HG03378 (cell line): ENCODE data around the gene ARHGAP4.

Experiments
- ATAC-seq: cut with Tn5 transposase; IDR thresholded peaks from one replicate; pipeline ENCODE4 v1.9.1; 2021; ENCODE audit warnings: mild to moderate bottlenecking, moderate library complexity; ENCODE audit not compliant: unreplicated experiment

Gene ARHGAP4

DNA sequence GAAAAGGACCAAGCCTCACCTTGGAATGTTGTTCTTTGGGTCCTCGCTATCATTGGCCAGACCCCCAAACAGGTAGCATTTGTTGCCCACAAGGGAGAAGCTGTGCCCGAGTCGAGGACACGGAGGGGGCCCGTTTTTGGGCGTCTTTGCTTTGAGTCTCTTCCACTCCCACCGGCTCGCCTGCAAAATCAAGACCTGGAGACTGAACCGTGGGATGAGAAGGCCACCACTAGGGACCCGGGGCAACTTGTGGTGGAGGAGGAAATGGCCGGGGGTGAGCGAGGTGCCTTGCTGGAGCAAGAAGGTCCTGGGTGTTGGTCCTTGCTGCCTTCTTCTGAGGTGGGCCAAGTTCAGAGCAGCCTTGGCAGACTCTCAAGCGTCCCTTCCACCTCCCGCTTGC, 38.0 kb upstream of the ARHGAP4 start:
- ATAC-seq = no peak

GRCh38 chrX:153963546-153963945, 37.5 kb upstream of the ARHGAP4 start:
- no peak for ATAC-seq

GRCh38 chrX:153961292-153961691, 35.2 kb upstream of the ARHGAP4 start:
- no peak for ATAC-seq

GRCh38 chrX:153960786-153961185, 34.7 kb upstream of the ARHGAP4 start:
- ATAC-seq = no peak

DNA sequence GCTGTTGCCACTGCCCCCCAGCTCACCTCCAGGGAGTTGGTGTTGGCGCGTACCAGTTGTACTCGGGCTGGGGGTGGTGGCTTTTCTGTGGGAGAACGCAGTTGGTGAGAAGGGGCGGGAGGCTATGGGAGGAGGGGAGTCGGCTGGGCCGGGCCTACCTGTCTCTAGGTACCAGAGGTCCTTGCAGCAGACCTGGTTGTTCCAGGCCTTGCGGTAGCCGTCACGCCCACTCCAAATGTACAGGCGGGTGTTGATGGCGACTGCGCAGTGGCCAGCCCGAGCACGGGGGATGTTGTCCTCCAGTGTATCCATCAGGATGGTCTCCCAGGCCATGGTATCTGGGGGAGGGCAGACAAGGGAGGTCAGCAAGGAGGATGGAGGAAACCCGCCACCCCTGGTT, 34.0 kb upstream of the ARHGAP4 start:
- ATAC-seq = no peak

GRCh38 chrX:153959649-153960048, 33.6 kb upstream of the ARHGAP4 start:
- ATAC-seq = no peak

GRCh38 chrX:153958605-153959004, 32.5 kb upstream of the ARHGAP4 start:
- no peak for ATAC-seq

DNA sequence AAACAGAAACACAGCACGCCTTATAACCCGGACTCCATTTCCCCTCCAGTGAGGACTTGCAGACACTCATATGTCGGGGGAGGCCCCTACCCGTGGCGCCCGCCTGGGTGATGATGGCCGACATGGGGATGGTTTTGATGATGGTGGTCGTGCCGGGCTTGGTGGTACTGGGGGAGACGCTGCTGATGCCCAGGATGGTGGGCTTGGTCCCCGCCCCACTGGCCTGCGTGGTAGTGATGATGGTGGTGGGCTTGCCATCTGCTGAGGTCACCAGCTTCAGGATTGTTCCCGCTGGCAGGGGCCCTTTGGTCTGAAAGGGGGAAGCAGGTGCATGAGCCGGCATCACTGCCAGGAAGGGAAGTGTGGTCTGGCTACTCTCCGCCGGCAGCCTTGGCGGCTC, 31.2 kb upstream of the ARHGAP4 start:
- ATAC-seq = no peak

- no peak for ATAC-seq
These were observed 30.2 kb upstream of the ARHGAP4 start for GRCh38 chrX:153956044-153956907.

- no peak for ATAC-seq
These were observed 29.2 kb upstream of the ARHGAP4 start for GRCh38 chrX:153955228-153955732.

DNA sequence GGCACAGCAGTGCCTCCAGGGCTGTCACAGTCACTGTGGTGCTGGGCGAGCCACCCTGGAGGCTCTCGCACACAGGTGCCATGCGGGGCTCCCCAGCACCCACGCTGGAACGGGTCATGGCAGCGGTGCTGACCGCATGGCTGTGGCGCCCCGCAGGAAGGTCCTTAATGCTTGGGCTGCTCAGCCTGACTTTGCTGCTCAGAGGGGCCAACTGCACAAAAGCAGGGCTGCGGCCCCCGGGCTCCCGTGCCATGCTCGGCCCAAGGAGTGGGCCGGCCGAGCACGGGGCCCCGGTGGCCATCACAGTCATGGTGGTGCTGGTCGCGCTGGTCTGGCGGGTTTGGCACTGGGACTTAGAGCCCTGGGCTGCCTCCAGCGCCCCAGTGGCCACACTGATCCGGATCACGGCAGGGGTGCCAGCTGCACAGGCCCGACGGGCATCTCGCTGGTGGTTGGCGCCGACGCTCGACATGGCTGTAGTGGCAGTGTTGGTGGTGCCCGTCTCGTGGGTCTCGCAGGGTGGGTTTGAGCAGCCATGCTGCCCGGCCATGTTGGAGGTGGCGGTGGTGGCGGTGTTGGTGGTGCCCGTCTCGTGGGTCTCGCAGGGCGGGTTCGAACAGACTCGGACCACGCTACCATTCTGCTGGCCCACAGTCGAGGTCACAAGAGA, 28.6 kb upstream of the ARHGAP4 start:
- no peak for ATAC-seq

DNA sequence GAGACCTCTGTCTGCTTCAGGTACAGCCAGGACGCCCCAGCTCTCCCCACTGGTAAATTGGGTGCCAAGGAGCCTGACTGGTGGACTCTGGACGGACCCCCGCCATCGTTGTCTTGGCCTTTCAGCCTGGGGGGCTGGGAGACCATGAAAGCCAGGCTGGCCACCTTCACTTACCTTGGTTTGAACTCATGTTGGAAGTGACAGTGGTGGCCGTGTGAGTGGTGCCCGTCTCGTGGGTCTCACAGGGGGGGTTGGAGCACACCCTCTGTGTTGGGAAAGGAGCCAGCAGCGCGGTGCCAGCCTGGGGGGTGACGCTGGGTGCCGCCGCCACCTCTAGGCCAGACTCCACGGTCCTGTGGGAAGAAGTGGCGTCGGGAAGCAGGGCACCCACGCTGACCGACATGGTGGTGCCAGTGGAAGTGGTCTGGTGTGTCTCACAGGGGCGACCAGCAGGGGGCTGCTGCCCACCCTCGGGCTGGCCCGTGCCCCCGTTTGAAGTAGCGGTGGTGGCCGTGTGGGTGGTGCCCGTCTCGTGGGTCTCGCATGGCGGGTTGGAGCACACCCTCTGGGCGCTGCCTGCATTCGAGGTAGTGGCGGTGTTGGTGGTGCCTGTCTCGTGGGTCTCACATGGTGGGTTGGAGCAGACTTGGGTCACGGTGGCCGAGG, 28.0 kb upstream of the ARHGAP4 start:
- ATAC-seq = no peak

GRCh38 chrX:153953342-153953830, 27.3 kb upstream of the ARHGAP4 start:
- no peak for ATAC-seq

DNA sequence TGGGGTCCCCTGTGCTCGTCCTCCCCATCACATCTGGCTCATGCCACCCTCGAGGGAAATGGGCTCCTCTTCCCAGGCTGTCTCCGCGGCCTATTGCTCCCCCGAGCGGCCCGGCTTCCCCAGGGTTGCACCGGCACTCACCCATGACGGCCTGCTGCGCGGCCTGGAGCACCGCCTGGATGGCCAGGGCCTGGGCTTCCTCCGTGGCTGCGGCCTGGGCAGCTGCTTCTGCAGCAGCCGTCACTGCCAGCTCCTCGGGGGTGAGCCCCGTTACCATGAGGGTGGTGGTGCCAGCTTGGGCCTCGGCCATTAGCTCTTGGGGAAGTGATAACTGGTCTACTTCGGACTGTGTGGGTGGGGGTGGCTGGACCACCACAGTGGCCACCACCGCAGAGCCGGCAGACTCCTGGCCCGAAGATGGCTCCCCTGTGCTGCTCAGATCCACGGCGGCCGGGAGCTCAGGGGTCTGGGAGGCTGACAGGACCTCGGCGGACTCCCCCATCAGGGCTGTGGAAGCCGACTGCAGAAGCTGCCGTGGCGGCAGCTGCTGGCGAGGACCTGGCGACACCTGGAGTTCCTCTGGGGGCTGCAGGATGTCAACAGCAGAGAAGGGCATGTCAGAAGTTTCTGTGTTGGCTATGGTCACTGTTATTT, 26.4 kb upstream of the ARHGAP4 start:
- no peak for ATAC-seq

DNA sequence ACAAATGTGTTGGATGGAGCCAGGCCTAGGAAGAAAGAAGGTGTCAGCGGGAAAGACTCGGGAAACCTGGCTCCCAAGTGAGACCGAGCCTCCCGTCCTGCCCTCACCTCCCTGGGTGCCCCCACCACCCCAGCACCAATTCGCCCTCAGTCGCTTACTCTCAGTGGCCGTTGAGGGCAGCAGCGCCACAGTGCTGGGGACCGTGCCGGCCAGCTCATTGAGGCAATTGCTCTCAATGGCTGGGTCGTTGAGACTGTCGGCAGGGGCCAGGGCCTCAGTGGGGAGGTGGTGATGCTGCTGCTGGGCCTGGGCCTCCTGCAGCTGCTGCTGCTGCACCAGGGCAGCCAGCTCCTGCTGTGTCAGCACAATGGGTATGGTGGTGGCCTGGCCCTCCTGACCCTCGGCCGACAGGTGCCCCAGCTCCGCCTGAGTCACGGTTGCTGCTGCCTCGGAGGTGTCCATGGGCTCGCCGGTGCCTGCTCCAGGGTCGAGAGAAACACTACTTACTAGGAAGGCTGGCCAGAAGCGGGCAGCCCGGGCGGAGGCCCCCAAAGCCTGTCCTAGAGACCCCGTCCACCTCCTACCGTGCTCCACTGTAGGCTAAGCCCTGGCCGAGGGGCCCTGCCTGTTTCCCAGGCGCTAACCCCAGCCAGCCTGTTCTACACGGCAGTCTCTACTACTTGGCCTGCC, 25.8 kb upstream of the ARHGAP4 start:
- ATAC-seq = no peak

DNA sequence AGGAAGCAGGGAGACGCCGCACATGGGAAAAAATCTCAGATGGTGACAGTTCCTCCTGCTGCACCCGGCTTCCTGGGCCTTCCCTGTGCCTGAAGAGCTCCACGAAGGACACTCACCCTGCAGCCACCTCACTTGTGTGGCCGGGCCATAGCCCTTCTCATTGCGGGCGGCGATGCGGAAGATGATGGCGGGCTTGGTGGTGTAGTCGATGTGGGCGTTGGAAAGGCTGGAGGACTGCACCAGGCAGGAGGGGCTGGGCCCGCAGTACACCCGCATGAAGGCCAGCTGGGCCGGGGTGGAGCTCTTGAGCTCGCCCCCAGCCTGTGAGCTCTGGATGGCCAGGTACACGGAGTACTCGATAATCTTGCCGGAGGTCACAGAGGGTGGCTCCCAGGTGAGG, 24.1 kb upstream of the ARHGAP4 start:
- ATAC-seq = no peak

- ATAC-seq = no peak
These were observed 23.1 kb upstream of the ARHGAP4 start for GRCh38 chrX:153948847-153949805.

DNA sequence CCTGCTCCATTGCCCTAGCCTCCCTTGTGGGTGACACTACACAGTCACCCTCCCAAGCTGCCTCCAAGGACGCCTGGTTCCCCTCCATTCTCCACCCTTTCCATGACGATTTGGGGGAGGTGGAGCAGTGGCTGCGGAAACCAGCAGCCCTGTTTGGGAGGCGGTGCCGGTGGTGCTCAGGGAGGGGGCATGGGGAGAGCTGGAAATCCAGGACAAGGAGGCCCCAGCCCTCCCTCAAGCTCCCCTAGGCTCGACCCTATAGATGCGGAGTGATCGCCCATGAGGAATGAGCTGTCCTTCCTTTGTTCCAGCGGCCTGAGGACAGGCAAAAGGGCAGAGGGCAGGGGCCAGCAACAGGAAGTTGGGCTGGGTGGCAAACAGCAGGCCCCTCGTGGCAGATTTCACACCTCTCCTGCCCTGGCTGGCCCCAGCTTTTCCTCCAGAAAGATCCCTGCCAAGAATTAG, 22.0 kb upstream of the ARHGAP4 start:
- no peak for ATAC-seq
